GM23338 (cell line): ENCODE measurements around the gene APBA2. TPM values are rescaled to one million over a fixed set of nuclear protein-coding genes. Genes with fewer than 3 reads are reported as not detected.
A peak's percentile ranks its signal among the peaks of the same experiment; 100 is the strongest.

Experiments used
- ATAC-seq: fragments of 200-7000 bp; cut with Tn5 transposase; 3 replicates; pipeline ENCODE4 v1.9.1; 2020
- DNase-seq: peaks from one replicate; pipeline ENCODE4 v3.0.0-alpha.2; 2015; ENCODE audit warnings: low spot score
- H2AFZ ChIP-seq: fragments of 200-600 bp; sonication (generic); 2 replicates; pipeline ENCODE4 v1.8.0; 2016; ENCODE audit warnings: antibody characterized with exemption, mild to moderate bottlenecking, moderate library complexity
- H3F3A ChIP-seq: fragments of 200-600 bp; sonication (generic); replicated peaks from 2 replicates; pipeline ENCODE4 v1.8.0; 2017; ENCODE audit warnings: antibody characterized with exemption, mixed run types, low read depth
- H3K27ac ChIP-seq: fragments of 200-600 bp; sonication (generic); 2 replicates; pipeline ENCODE4 v1.6.1; 2016; ENCODE audit warnings: low read depth
- H3K27me3 ChIP-seq: fragments of 200-600 bp; sonication (generic); 2 replicates; pipeline ENCODE4 v1.8.0; 2016; ENCODE audit warnings: mild to moderate bottlenecking, mixed run types, moderate library complexity; ENCODE audit not compliant: insufficient read depth
- H3K36me3 ChIP-seq: fragments of 200-600 bp; sonication (generic); 2 replicates; pipeline ENCODE4 v1.8.0; 2016; ENCODE audit warnings: mild to moderate bottlenecking; ENCODE audit not compliant: insufficient read depth
- H3K4me1 ChIP-seq: fragments of 200-600 bp; sonication (generic); 2 replicates; pipeline ENCODE4 v1.8.0; 2016; ENCODE audit warnings: mild to moderate bottlenecking, moderate library complexity; ENCODE audit not compliant: insufficient read depth
- H3K4me2 ChIP-seq: fragments of 200-600 bp; sonication (generic); 2 replicates; pipeline ENCODE4 v1.7.1; 2017; ENCODE audit warnings: mixed run types
- H3K4me3 ChIP-seq: fragments of 200-600 bp; sonication (generic); 2 replicates; pipeline ENCODE4 v1.6.1; 2016; ENCODE audit warnings: mixed run types
- H3K79me2 ChIP-seq: fragments of 200-600 bp; sonication (generic); replicated peaks from 2 replicates; pipeline ENCODE4 v1.8.0; 2017; ENCODE audit warnings: mild to moderate bottlenecking; ENCODE audit not compliant: insufficient read depth
- H3K9me2 ChIP-seq: fragments of 200-600 bp; sonication (generic); 2 replicates; pipeline ENCODE4 v1.8.0; 2017; ENCODE audit not compliant: insufficient read depth
- H4K20me1 ChIP-seq: fragments of 200-600 bp; sonication (generic); replicated peaks from 2 replicates; pipeline ENCODE4 v1.8.0; 2017; ENCODE audit warnings: mild to moderate bottlenecking; ENCODE audit not compliant: insufficient read depth
- H3K27ac Mint-ChIP-seq: 2 replicates; pipeline ENCODE4 v1.8.0; 2020; ENCODE audit warnings: inconsistent platforms, mild to moderate bottlenecking, moderate library complexity, mixed read lengths
- H3K27me3 Mint-ChIP-seq: 3 replicates; pipeline ENCODE4 v1.8.0; 2022; ENCODE audit warnings: low read depth, mild to moderate bottlenecking, moderate library complexity, mixed read lengths, inconsistent platforms; ENCODE audit not compliant: insufficient read depth, poor library complexity
- H3K36me3 Mint-ChIP-seq: 3 replicates; pipeline ENCODE4 v1.8.0; 2021; ENCODE audit warnings: low read depth, mild to moderate bottlenecking, inconsistent platforms, moderate library complexity, mixed read lengths
- H3K4me1 Mint-ChIP-seq: 3 replicates; pipeline ENCODE4 v1.8.0; 2020; ENCODE audit warnings: mild to moderate bottlenecking, inconsistent platforms, mixed read lengths
- H3K4me3 Mint-ChIP-seq: 3 replicates; pipeline ENCODE4 v1.8.0; 2021; ENCODE audit warnings: moderate library complexity, mild to moderate bottlenecking, inconsistent platforms, mixed read lengths
- H3K9me3 Mint-ChIP-seq: 3 replicates; pipeline ENCODE4 v1.8.0; 2020; ENCODE audit warnings: moderate library complexity, mild to moderate bottlenecking, inconsistent platforms, mixed read lengths
- EZH2 ChIP-seq: fragments of 200-600 bp; sonication (generic); IDR thresholded peaks from one replicate; pipeline ENCODE4 v1.8.0; 2017; ENCODE audit warnings: antibody characterized with exemption, mild to moderate bottlenecking, low read depth; ENCODE audit not compliant: unreplicated experiment
- ZNF114 ChIP-seq: fragments of 250-450 bp; sonication (Bioruptor Pico); IDR thresholded peaks from 2 replicates; pipeline ENCODE4 v1.5.0; 2020; ENCODE audit warnings: mild to moderate bottlenecking, moderate library complexity
- polyA plus RNA-seq: library from polyadenylated mRNA; unstranded; fragments of >200 nt; fragmentation: Nextera tagmentation; extraction: Ambion mirVana; gene quantifications from 2 replicates; pipeline ENCODE4 v1.2.1, GENCODE V29; 2016
- total RNA-seq: library from RNA; depleted of rRNA; stranded (reverse); fragments of >200 nt; shearing (Covaris generic); gene quantifications from 2 replicates; pipeline ENCODE4 v1.2.3, GENCODE V29; 2014
- TF ChIP-seq, protein P1 (sequence below), 2 experiments: fragments of 200-600 bp in 1 of 2; sonication (generic) in 1 of 2; conservative IDR thresholded peaks; 2 replicates each; pipeline versions ENCODE4 v1.5.1 to v1.6.1; 2016 to 2017; ENCODE audit warnings: antibody characterized with exemption in 2 of 2, low read depth in 2 of 2, mild to moderate bottlenecking in 2 of 2, moderate library complexity in 1 of 2
- TF ChIP-seq, protein P2 (sequence below): fragments of 250-450 bp; sonication (Bioruptor Pico); IDR thresholded peaks from 2 replicates; pipeline ENCODE4 v1.5.0; 2020; ENCODE audit warnings: mild to moderate bottlenecking, moderate library complexity

The APBA2 gene
- total and polyA plus RNA-seq, 2 experiments from 2014 or later, result 5.9 to 24.7 TPM

DNA sequence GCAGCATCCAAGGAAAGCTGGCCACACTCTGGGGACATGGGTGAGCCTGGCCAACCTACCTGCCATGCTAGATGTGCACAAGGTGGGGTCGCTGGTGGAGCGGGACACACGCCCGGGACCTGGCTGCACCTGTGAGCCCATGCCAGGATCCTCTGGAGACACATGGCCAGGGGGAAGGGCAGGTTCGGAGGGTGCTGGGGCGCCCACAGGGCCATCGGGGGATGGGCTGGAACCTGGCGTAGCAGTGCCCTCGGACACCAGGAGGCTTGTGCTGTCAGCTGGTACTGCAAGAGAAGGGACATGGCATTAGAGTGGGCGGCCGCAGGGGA lies 240.4 kb downstream of the APBA2 start:
- Histone ChIP-seq H3K27ac (no peak overlapping the region), H3K9me2 (no peaks in the 10 kb centered on the region), H3K36me3 (no peaks in the 10 kb centered on the region), H3K4me2 (no peak overlapping the region), H3K4me3 (no peak overlapping the region), H3K79me2 (no peaks in the 10 kb centered on the region), H3K4me1 (no peaks in the 10 kb centered on the region), H2AFZ (no peak overlapping the region), H3F3A (no peaks in the 10 kb centered on the region), H4K20me1 (no peaks in the 10 kb centered on the region), H3K27me3 (no peaks in the 10 kb centered on the region)
- H3K4me3 Mint-ChIP-seq, result no peak overlapping the region
- TF ChIP-seq ZNF114 (CRISPR knock-in tag) (no peak), EZH2 (no peak)
- peaks cover 34% of the 10 kb centered on the region for H3K4me1 Mint-ChIP-seq
- ATAC-seq (no peak), DNase-seq (no peak)
- peaks cover 6% of the 10 kb centered on the region for H3K27me3 Mint-ChIP-seq
- no peaks in the 10 kb centered on the region for H3K36me3 Mint-ChIP-seq
- H3K9me3 Mint-ChIP-seq, result no peaks in the 10 kb centered on the region
- no peak overlapping the region for H3K27ac Mint-ChIP-seq

DNA sequence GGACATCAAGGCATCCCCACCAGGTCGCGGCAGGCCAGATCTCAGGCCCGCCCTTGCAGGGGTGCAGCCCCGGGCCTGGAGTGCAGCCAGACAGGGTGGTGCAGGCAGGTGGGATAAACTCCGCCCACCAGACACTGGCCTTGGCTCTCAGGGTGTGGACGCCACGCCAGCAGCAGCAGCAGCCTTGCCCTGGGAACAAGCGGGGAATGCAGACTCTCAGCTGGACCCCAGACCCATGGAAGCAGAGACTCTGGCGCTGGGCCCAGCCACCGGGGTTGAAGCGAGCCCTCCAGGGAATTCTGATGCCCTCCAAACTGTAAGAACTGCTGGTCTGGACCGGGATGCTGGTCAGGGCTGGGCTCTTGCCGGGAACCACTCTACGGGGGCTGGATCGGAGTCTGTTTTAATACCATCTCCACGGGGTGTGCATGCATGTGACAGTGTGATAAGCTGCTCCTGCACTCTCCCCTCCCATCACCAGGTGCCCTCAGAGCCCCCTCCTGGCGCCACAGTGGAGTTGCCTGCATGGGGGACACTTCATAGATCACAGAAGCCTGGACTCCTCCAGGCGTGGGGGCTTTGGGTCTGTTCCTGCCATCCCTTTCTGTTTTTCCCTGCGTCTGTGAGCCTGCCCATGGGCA lies 241.2 kb downstream of the APBA2 start:
- TF ChIP-seq, protein P1, sequence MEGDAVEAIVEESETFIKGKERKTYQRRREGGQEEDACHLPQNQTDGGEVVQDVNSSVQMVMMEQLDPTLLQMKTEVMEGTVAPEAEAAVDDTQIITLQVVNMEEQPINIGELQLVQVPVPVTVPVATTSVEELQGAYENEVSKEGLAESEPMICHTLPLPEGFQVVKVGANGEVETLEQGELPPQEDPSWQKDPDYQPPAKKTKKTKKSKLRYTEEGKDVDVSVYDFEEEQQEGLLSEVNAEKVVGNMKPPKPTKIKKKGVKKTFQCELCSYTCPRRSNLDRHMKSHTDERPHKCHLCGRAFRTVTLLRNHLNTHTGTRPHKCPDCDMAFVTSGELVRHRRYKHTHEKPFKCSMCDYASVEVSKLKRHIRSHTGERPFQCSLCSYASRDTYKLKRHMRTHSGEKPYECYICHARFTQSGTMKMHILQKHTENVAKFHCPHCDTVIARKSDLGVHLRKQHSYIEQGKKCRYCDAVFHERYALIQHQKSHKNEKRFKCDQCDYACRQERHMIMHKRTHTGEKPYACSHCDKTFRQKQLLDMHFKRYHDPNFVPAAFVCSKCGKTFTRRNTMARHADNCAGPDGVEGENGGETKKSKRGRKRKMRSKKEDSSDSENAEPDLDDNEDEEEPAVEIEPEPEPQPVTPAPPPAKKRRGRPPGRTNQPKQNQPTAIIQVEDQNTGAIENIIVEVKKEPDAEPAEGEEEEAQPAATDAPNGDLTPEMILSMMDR (conservative IDR thresholded peaks at IDR 0.05; ENCODE audit: low read depth in 2 of 2), result peak; percentile 39 to 54; a peak in 2 of 4 replicates
- TF ChIP-seq, protein P2, sequence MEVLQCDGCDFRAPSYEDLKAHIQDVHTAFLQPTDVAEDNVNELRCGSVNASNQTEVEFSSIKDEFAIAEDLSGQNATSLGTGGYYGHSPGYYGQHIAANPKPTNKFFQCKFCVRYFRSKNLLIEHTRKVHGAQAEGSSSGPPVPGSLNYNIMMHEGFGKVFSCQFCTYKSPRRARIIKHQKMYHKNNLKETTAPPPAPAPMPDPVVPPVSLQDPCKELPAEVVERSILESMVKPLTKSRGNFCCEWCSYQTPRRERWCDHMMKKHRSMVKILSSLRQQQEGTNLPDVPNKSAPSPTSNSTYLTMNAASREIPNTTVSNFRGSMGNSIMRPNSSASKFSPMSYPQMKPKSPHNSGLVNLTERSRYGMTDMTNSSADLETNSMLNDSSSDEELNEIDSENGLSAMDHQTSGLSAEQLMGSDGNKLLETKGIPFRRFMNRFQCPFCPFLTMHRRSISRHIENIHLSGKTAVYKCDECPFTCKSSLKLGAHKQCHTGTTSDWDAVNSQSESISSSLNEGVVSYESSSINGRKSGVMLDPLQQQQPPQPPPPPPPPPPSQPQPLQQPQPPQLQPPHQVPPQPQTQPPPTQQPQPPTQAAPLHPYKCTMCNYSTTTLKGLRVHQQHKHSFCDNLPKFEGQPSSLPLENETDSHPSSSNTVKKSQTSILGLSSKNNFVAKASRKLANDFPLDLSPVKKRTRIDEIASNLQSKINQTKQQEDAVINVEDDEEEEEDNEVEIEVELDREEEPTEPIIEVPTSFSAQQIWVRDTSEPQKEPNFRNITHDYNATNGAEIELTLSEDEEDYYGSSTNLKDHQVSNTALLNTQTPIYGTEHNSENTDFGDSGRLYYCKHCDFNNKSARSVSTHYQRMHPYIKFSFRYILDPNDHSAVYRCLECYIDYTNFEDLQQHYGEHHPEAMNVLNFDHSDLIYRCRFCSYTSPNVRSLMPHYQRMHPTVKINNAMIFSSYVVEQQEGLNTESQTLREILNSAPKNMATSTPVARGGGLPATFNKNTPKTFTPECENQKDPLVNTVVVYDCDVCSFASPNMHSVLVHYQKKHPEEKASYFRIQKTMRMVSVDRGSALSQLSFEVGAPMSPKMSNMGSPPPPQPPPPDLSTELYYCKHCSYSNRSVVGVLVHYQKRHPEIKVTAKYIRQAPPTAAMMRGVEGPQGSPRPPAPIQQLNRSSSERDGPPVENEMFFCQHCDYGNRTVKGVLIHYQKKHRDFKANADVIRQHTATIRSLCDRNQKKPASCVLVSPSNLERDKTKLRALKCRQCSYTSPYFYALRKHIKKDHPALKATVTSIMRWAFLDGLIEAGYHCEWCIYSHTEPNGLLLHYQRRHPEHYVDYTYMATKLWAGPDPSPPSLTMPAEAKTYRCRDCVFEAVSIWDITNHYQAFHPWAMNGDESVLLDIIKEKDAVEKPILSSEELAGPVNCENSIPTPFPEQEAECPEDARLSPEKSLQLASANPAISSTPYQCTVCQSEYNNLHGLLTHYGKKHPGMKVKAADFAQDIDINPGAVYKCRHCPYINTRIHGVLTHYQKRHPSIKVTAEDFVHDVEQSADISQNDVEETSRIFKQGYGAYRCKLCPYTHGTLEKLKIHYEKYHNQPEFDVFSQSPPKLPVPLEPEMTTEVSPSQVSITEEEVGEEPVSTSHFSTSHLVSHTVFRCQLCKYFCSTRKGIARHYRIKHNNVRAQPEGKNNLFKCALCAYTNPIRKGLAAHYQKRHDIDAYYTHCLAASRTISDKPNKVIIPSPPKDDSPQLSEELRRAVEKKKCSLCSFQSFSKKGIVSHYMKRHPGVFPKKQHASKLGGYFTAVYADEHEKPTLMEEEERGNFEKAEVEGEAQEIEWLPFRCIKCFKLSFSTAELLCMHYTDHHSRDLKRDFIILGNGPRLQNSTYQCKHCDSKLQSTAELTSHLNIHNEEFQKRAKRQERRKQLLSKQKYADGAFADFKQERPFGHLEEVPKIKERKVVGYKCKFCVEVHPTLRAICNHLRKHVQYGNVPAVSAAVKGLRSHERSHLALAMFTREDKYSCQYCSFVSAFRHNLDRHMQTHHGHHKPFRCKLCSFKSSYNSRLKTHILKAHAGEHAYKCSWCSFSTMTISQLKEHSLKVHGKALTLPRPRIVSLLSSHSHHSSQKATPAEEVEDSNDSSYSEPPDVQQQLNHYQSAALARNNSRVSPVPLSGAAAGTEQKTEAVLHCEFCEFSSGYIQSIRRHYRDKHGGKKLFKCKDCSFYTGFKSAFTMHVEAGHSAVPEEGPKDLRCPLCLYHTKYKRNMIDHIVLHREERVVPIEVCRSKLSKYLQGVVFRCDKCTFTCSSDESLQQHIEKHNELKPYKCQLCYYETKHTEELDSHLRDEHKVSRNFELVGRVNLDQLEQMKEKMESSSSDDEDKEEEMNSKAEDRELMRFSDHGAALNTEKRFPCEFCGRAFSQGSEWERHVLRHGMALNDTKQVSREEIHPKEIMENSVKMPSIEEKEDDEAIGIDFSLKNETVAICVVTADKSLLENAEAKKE (CRISPR knock-in tag), result no peak
- Mint-ChIP-seq H3K4me1 (peaks cover 39% of the 10 kb centered on the region), H3K27ac (no peak overlapping the region), H3K4me3 (no peak overlapping the region), H3K36me3 (no peaks in the 10 kb centered on the region; the same call in 2 of the 3 replicates), H3K9me3 (no peaks in the 10 kb centered on the region), H3K27me3 (peaks cover 6% of the 10 kb centered on the region)
- Histone ChIP-seq H3F3A (no peaks in the 10 kb centered on the region), H3K27me3 (no peaks in the 10 kb centered on the region), H3K27ac (no peak overlapping the region), H3K79me2 (no peaks in the 10 kb centered on the region), H3K4me1 (no peaks in the 10 kb centered on the region), H3K36me3 (no peaks in the 10 kb centered on the region), H2AFZ (no peak overlapping the region), H3K9me2 (no peaks in the 10 kb centered on the region), H3K4me2 (no peak overlapping the region), H3K4me3 (no peak overlapping the region), H4K20me1 (no peaks in the 10 kb centered on the region)
- ATAC-seq (peak; percentile 74), DNase-seq (peak; percentile 60)
